ENCODE results near the gene DIAPH3.

The DIAPH3 gene

DNA sequence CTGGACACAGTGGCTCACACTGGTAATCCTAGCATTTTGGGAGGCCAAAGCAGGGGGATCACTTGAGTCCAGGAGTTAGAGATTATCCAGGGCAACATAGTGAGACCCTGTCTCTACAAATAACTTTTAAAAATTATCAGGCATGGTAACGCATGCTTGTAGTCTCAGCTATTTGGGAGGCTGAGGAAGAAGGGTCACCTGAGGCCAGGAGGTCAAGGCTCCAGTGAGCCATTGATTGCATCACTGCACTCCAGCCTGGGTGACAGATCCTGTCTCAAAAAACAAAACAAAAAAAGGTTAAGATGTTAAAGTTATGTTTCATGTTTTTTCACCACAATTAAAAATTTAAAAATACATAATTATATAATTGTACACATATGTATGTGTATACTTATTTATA lies 19.2 kb upstream of the DIAPH3 start:
- TF ChIP-seq, protein P1, sequence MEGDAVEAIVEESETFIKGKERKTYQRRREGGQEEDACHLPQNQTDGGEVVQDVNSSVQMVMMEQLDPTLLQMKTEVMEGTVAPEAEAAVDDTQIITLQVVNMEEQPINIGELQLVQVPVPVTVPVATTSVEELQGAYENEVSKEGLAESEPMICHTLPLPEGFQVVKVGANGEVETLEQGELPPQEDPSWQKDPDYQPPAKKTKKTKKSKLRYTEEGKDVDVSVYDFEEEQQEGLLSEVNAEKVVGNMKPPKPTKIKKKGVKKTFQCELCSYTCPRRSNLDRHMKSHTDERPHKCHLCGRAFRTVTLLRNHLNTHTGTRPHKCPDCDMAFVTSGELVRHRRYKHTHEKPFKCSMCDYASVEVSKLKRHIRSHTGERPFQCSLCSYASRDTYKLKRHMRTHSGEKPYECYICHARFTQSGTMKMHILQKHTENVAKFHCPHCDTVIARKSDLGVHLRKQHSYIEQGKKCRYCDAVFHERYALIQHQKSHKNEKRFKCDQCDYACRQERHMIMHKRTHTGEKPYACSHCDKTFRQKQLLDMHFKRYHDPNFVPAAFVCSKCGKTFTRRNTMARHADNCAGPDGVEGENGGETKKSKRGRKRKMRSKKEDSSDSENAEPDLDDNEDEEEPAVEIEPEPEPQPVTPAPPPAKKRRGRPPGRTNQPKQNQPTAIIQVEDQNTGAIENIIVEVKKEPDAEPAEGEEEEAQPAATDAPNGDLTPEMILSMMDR (IDR thresholded peaks at IDR 0.05; ENCODE audit: low read depth, low read length), result no peak
- DNase-seq (ENCODE audit: extremely low read depth, low read depth), result no peak

DNA sequence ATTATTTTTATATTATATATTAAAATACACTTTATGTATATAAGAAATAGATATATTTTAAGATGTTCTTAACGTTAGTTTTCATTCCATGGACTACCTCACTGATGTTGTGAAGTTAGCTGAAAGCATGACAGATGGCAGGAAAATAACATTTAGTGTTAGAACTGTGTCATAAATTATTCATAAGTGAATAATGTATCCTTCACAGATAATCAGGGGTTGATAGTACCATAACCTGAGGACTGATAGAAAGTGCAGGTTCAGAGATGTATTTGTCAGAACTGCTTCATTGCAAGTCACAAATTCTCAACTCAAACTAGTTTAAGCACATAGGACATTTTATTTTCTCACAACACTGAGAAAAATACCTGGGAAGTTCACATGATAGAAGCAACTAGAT lies 14.6 kb upstream of the DIAPH3 start:
- TF ChIP-seq, protein P1 (IDR thresholded peaks at IDR 0.05; ENCODE audit: low read depth, low read length), result no peak
- DNase-seq (ENCODE audit: extremely low read depth, low read depth), result no peak

DNA sequence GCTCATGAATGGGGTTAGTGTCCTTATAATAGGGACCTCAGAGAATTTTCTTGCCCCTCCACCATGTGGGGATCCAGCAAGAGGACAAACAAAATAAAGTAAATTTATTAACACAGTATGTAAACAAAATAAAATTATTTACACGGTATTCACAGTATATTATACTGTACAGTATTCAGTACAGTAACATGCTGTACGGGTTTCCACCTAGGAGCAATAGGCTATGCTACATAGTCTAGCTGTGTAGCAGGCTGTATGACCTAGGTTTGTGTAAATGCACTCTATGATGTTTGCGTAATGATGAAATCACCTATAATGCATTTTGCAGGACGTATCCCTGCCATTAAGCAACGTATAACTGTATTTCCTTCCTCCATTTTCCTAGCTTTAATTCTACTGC lies 11.8 kb upstream of the DIAPH3 start:
- DNase-seq (ENCODE audit: extremely low read depth, low read depth), result no peak
- TF ChIP-seq, protein P1 (IDR thresholded peaks at IDR 0.05; ENCODE audit: low read depth, low read length), result no peak

DNA sequence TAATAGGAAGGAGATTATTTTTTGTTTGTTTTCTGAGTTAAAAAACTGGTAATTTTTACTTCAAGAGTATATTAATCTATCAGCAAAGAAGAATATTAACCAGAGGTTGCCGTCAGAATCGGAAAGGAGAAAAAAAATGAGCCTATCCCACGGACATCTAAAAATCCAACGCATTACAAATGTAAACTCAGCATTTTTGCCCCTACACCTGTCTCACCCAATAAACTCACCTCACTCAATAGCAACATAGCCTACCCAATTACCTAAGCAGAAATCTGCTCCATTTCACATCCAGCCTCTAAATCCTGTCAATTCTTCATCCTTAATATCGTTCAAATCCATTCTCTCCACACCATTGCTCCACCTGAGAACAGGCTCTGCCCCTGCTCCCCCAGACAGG lies 10.4 kb upstream of the DIAPH3 start:
- DNase-seq (ENCODE audit: extremely low read depth, low read depth), result no peak
- TF ChIP-seq, protein P1 (IDR thresholded peaks at IDR 0.05; ENCODE audit: low read depth, low read length), result no peak

DNA sequence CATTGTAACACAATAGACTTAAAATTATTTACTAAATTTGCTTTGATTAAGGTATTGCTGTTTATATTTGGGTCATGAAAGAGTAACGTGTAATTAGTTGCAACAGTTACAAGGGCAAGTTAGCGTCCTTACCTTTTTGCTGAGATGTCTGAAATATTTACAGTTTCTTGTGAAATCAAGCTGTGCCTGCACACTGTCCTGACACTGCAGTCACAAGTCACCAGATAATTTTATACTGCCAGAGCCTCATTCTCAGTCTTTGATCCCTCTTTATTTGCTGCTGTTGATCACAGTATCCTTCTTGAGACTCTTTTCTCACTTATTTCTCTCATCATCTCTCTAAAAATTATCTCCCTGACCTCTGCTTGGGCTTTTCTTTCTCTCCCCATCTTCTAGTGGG lies 8.4 kb upstream of the DIAPH3 start:
- TF ChIP-seq, protein P1 (IDR thresholded peaks at IDR 0.05; ENCODE audit: low read depth, low read length), result no peak

DNA sequence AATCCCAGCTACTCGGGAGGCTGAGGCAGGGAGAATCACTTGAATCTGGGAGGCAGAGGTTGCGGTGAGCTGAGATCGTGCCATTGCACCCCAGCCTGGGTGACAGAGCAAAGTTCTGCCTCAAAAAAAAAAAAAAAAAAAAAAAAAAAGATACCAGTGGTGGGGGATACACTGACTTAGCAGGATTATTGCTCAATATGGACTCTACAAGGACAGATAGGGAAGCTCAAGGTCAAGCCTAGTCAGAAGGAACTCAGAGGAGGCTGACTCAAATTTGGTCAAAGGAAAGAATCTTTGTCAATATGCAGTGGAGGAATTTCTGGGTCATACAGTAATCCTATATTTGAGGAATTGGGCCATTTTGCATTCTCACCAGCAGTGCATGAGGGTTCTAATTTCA lies 6.7 kb upstream of the DIAPH3 start:
- TF ChIP-seq, protein P1 (IDR thresholded peaks at IDR 0.05; ENCODE audit: low read depth, low read length), result no peak
- no peak for DNase-seq (ENCODE audit: extremely low read depth, low read depth)

More for the DNA sequence above, 8.4 kb upstream of the DIAPH3 start:
- no peak for DNase-seq (ENCODE audit: extremely low read depth, low read depth)

DNA sequence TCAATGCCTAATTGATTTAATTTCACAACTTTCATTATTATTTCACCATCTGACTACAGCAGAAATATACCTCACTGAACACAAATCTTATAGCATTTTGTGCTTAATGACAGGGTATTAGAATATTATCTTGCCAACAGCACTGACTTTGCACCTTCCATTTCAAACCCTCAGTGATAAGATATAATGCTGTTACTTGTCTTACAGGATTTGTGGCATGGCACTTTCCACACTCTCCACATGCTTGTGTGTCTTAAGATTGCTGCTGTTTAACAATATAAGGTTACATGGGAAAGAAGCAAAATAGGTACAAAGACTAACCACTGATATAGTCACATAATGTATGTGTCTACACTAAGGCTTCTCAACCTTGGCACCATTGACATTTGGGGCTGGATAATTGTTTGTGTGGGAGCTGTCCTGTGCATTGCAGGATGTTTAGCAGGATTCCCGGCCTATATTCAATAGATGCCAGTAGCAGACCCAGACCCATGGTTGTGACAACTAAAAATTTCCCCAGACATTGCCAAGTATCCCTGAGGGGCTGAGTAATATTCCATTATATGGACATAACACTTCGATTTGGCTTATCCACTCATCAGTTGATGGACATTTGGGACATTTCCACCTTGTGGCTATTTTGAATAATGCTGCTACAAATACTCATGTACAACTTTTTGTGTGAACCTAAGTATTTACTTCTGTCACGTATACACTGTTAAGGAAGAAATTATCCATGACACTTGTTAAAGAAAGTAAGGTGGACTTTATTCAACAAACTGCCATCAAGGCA lies 5.7 kb upstream of the DIAPH3 start:
- DNase-seq (ENCODE audit: extremely low read depth, low read depth), result no peak
- TF ChIP-seq, protein P1 (IDR thresholded peaks at IDR 0.05; ENCODE audit: low read depth, low read length), result no peak

All from AG09319 (cell line).